ENCODE measurements around the gene ZNF414.

GRCh38 chr19:8494158-8494557 lies 19.8 kb downstream of the ZNF414 start:
- TF ChIP-seq CTCF (IDR thresholded peaks at IDR 0.05) (no peak), EZH2 (IDR thresholded peaks at IDR 0.05; ENCODE audit: borderline replicate concordance, insufficient read depth, low read depth, low read length, poor library complexity, severe bottlenecking) (no peak)

Measured in B cell (primary cell).